BJ (cell line): Measurements from ENCODE around the gene CRIP3. TPM values are rescaled to one million over a fixed set of nuclear protein-coding genes. Genes with fewer than 3 reads are reported as not detected.

ENCODE experiments used
- CTCF ChIA-PET: fragments of 350-600 bp; formaldehyde crosslinking; extraction: SDS; loops from one replicate; lab custom pipeline; 2021; ENCODE audit warnings: antibody characterized with exemption, inconsistent platforms; lab: Yijun Ruan, JAX
- POLR2A ChIA-PET: fragments of 300-600 bp; sonication (Branson Sonifier 250); formaldehyde crosslinking; extraction: SDS; loops from one replicate; lab custom pipeline; 2021; ENCODE audit warnings: antibody characterized with exemption; lab: Charles Lee
- DNase-seq: peaks from one replicate; pipeline ENCODE4 v3.0.0-alpha.2; 2011; ENCODE audit warnings: low read depth
- H3K27me3 ChIP-seq: 2 replicates; pipeline ENCODE4 v1.6.0; 2011; ENCODE audit warnings: low read length; ENCODE audit not compliant: control insufficient read depth, insufficient read depth
- H3K36me3 ChIP-seq: 2 replicates; pipeline ENCODE4 v1.5.1; 2011; ENCODE audit warnings: low read length; ENCODE audit not compliant: control insufficient read depth, insufficient read depth
- H3K4me3 ChIP-seq: 2 replicates; pipeline ENCODE4 v1.5.1; 2011; ENCODE audit warnings: low read depth, mild to moderate bottlenecking, control low read depth, low read length
- polyA plus RNA-seq: library from polyadenylated mRNA; depleted of rRNA; stranded (reverse); fragments of >200 nt; gene quantifications from 2 replicates; pipeline ENCODE4 v1.2.3, GENCODE V29; 2011
- TF ChIP-seq, protein P1 (sequence below): IDR thresholded peaks from 2 replicates; pipeline ENCODE4 v1.5.1; 2011; ENCODE audit warnings: low read depth, mild to moderate bottlenecking, control low read depth, inconsistent platforms, low read length, moderate library complexity; ENCODE audit not compliant: insufficient read depth

CRIP3 gene
- polyA plus RNA-seq, 1 experiment = not detected

DNA sequence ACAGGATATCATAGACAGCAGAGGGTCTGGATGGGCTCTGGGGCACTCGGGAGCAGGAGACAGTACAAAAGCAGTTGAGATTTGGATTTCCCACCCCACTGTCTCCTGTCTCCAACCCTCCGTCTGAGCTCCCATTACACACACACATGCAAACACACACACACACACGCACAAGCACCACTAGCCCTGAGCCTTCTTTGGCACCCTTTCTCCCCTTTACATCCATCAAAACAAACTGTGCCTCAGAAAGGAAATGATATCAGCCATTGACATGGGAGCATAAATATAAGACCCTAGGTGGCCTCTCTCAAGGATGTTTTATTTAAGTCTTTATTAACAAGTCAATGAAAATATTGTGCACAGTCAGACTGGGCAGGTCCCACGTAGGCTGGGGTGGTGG is 47.8 kb downstream of the CRIP3 start:
- ChIA-PET CTCF (interaction anchor here (0.7 to 5.6 kb wide), 3 partner anchors 68 to 246 kb away, joined by 3 to 51 read pairs (median 41); no protein-coding TSS in a partner anchor), POLR2A (no interaction called here)

DNA sequence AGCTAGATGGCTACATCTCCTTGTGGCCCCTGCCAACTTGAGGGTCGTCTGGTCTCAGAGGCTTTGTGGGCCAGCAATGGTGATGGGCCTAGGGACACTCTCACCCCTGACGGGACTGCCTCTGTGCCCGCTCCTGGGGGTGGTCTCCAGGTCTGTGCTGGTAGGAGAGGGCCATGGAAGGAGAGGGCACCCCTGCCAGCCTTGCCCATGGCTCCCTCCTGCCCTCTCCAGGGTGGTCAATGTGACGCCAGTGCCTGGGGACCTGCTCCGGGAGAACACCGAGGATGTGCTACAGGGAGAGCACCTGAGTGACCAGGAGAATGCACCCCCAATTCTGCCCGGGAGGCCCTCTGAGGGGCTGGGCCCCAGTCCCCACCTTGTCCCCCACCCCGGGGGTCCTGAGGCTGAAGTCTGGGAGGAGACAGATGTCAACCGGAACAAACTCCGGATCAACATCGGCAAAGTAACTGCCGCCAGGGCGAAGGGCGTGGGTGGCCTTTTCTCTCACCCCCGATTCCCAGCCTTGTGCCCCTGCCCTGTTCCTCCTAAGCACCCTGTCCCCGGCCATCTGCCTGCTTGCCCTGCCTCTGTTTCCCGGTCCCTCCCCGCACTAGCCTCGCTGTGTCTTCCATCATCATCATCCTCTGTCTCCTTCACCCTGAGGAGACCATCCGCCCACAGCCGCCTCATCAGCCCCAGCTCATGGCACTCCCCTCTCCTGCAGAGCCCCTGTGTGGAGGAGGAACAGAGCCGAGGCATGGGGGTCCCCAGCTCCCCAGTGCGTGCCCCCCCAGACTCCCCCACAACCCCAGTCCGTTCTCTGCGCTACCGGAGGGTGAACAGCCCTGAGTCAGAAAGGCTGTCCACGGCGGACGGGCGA is 49.6 kb downstream of the CRIP3 start:
- Histone ChIP-seq H3K4me3 (no peak overlapping the region), H3K36me3 (no peaks in the 10 kb centered on the region), H3K27me3 (peaks cover 7% of the 10 kb centered on the region)
- TF ChIP-seq, protein P1, sequence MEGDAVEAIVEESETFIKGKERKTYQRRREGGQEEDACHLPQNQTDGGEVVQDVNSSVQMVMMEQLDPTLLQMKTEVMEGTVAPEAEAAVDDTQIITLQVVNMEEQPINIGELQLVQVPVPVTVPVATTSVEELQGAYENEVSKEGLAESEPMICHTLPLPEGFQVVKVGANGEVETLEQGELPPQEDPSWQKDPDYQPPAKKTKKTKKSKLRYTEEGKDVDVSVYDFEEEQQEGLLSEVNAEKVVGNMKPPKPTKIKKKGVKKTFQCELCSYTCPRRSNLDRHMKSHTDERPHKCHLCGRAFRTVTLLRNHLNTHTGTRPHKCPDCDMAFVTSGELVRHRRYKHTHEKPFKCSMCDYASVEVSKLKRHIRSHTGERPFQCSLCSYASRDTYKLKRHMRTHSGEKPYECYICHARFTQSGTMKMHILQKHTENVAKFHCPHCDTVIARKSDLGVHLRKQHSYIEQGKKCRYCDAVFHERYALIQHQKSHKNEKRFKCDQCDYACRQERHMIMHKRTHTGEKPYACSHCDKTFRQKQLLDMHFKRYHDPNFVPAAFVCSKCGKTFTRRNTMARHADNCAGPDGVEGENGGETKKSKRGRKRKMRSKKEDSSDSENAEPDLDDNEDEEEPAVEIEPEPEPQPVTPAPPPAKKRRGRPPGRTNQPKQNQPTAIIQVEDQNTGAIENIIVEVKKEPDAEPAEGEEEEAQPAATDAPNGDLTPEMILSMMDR = no peak
- DNase-seq = no peak
- ChIA-PET CTCF (no interaction called here), POLR2A (no interaction called here)

More for the DNA sequence above, 47.8 kb downstream of the CRIP3 start:
- TF ChIP-seq, protein P1 = no peak
- H3K36me3 ChIP-seq = no peaks in the 10 kb centered on the region
- H3K4me3 ChIP-seq = no peak overlapping the region
- H3K27me3 ChIP-seq = peaks cover 11% of the 10 kb centered on the region
- no peak for DNase-seq

DNA sequence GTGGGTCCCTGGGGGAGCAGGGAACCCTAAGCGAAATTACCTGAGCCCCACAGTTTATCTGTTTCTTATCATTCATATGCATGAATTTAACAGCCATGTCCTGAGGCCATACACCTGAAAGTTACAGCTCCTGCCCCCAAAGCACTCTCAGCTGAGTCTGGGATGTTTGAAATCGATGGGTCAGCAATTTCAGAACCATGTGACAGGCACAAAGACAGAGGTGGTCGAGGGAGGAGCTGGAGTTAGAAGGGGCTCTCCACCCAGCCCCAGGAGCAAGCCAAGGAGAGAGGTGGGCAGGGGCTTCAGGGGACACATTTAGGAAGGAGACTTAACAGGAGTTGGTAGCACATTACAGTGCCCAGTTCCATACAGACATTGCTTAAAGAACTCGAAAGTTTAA is 50.4 kb downstream of the CRIP3 start:
- ChIA-PET POLR2A (no interaction called here), CTCF (no interaction called here)
- TF ChIP-seq, protein P1 = no peak
- peaks cover 9% of the 10 kb centered on the region for H3K27me3 ChIP-seq
- DNase-seq = no peak
- no peak overlapping the region for H3K4me3 ChIP-seq
- no peaks in the 10 kb centered on the region for H3K36me3 ChIP-seq

DNA sequence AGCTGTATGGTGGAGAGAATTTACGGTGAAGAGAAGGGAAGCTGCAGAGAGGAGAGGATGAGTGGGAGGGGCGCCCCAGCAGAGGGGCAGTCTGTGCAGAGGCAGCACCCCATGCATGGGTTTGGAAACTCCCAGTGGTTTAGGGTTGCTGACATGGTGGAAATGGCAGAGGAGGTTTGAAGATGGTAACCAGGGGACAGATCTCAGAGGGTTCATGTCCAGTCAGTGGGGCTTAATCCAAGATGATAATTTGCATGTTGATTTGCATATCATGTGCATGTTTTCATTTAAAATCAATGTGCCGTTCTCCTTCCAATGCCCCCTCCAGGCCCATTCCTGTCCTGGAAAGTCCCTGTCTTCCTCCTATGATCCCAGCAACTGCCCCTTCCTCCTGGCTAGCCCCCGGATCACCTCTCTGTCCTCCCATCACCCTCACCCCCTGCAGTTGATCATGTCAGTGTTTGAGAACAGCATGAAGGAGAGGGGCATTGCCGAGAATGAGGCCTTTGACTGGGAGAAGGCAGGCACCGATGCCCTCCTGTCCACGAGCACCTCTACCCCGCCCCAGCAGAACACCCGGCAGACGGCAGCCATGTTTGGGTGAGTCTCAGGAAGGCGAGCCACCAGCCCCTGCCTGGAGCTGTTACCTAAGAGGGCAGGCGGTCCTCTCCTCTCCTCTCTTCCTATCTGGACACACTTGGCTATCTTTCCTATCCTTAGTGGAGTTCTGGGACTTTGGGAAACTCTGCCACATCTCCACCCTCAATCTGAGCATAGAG is 51.1 kb downstream of the CRIP3 start:
- no peak overlapping the region for H3K4me3 ChIP-seq
- TF ChIP-seq, protein P1 = no peak
- H3K27me3 ChIP-seq = peaks cover 9% of the 10 kb centered on the region
- DNase-seq = no peak
- H3K36me3 ChIP-seq = no peaks in the 10 kb centered on the region
- ChIA-PET CTCF (interaction anchor here (0.9 kb wide), 1 partner anchor 179 kb away, joined by 3 read pairs; no protein-coding TSS in a partner anchor), POLR2A (no interaction called here)
